ENCODE results near the gene SPG11. TPM values are rescaled to one million over a fixed set of nuclear protein-coding genes. Genes with fewer than 3 reads are reported as not detected.

Gene SPG11
- total RNA-seq, 2 donors from 2014 or later, result 60.2 to 61.6 TPM

- TF ChIP-seq CTCF (conservative IDR thresholded peaks at IDR 0.05), result no peak
- Mint-ChIP-seq H3K27me3 (ENCODE audit: insufficient read depth) (peaks cover 10% of the 10 kb centered on the region), H3K27ac (no peak overlapping the region)
Measured at GRCh38 chr15:44698641-44699040, 35.2 kb upstream of the SPG11 start.

GRCh38 chr15:44697014-44697413 is 33.6 kb upstream of the SPG11 start:
- no peaks in the 10 kb centered on the region for H3K27me3 ChIP-seq (ENCODE audit: control insufficient read depth, insufficient read depth, low read length, poor library complexity, severe bottlenecking)
- TF ChIP-seq CTCF (conservative IDR thresholded peaks at IDR 0.05), result no peak
- peaks cover 11% of the 10 kb centered on the region for H3K9me3 Mint-ChIP-seq
- no peaks in the 10 kb centered on the region for H3K36me3 ChIP-seq (ENCODE audit: control insufficient read depth, insufficient read depth, low read length)
- H3K27me3 Mint-ChIP-seq (ENCODE audit: insufficient read depth), result peaks cover 10% of the 10 kb centered on the region
- no peaks in the 10 kb centered on the region for H3K36me3 Mint-ChIP-seq (ENCODE audit: low read depth)
- no peak overlapping the region for H3K9ac ChIP-seq (ENCODE audit: extremely low read depth, low read length, poor library complexity, severe bottlenecking)
- H3K4me1 Mint-ChIP-seq, result peaks cover 3% of the 10 kb centered on the region
- no peak overlapping the region for H3K4me3 ChIP-seq (ENCODE audit: low read length)
- DNase-seq, result no peak
- no peak overlapping the region for H3K27ac ChIP-seq (ENCODE audit: low read depth, low read length)
- no peaks in the 10 kb centered on the region for H3K9me3 ChIP-seq (ENCODE audit: control insufficient read depth, low read length)
- no peak overlapping the region for H3K27ac Mint-ChIP-seq
- H3K4me1 ChIP-seq (ENCODE audit: control insufficient read depth, insufficient read depth, low read length), result no peaks in the 10 kb centered on the region
- no peak overlapping the region for H3K4me3 Mint-ChIP-seq

More at GRCh38 chr15:44698641-44699040, 35.2 kb upstream of the SPG11 start:
- Histone ChIP-seq H3K9me3 (ENCODE audit: control insufficient read depth, low read length) (no peaks in the 10 kb centered on the region), H3K9ac (ENCODE audit: extremely low read depth, low read length, poor library complexity, severe bottlenecking) (no peak overlapping the region), H3K4me1 (ENCODE audit: control insufficient read depth, insufficient read depth, low read length) (no peaks in the 10 kb centered on the region), H3K4me3 (ENCODE audit: low read length) (no peak overlapping the region), H3K36me3 (ENCODE audit: control insufficient read depth, insufficient read depth, low read length) (no peaks in the 10 kb centered on the region), H3K27me3 (ENCODE audit: control insufficient read depth, insufficient read depth, low read length, poor library complexity, severe bottlenecking) (no peaks in the 10 kb centered on the region), H3K27ac (ENCODE audit: low read depth, low read length) (no peak overlapping the region)
- Mint-ChIP-seq H3K9me3 (peaks cover 19% of the 10 kb centered on the region), H3K4me3 (no peak overlapping the region), H3K4me1 (peaks cover 3% of the 10 kb centered on the region), H3K36me3 (ENCODE audit: low read depth) (no peaks in the 10 kb centered on the region)
- DNase-seq, result no peak
- WGBS, 2 experiments (ENCODE audit: insufficient coverage in 1 of 2, insufficient read length in 1 of 2), result 92% methylated on average over 2 of the region's 2 CpGs; no CpG with 5 or more reads in 1 of the 2 experiments

- H3K4me1 Mint-ChIP-seq, result peaks cover 3% of the 10 kb centered on the region
- Histone ChIP-seq H3K4me1 (ENCODE audit: control insufficient read depth, insufficient read depth, low read length) (no peaks in the 10 kb centered on the region), H3K9ac (ENCODE audit: extremely low read depth, low read length, poor library complexity, severe bottlenecking) (no peak overlapping the region), H3K36me3 (ENCODE audit: control insufficient read depth, insufficient read depth, low read length) (no peaks in the 10 kb centered on the region), H3K27ac (ENCODE audit: low read depth, low read length) (no peak overlapping the region), H3K4me3 (ENCODE audit: low read length) (no peak overlapping the region), H3K9me3 (ENCODE audit: control insufficient read depth, low read length) (no peaks in the 10 kb centered on the region), H3K27me3 (ENCODE audit: control insufficient read depth, insufficient read depth, low read length, poor library complexity, severe bottlenecking) (no peaks in the 10 kb centered on the region)
- WGBS, 2 experiments (ENCODE audit: insufficient coverage in 1 of 2, insufficient read length in 1 of 2), result 89 to 99% methylated on average over 3 of the region's 3 CpGs
- no peak for DNase-seq
- H3K36me3 Mint-ChIP-seq (ENCODE audit: low read depth), result no peaks in the 10 kb centered on the region
- H3K27me3 Mint-ChIP-seq (ENCODE audit: insufficient read depth), result peaks cover 9% of the 10 kb centered on the region
- TF ChIP-seq CTCF (conservative IDR thresholded peaks at IDR 0.05), result no peak
- no peak overlapping the region for H3K27ac Mint-ChIP-seq
- no peak overlapping the region for H3K4me3 Mint-ChIP-seq
- no peaks in the 10 kb centered on the region for H3K9me3 Mint-ChIP-seq
Measured at GRCh38 chr15:44695294-44695693, 31.8 kb upstream of the SPG11 start.
